GM12878 (cell line): ENCODE data around the gene CBFB.

Source experiments
- ATF3 ChIP-seq: IDR thresholded peaks from 2 replicates; pipeline ENCODE4 v1.6.1; 2011; ENCODE audit warnings: low read depth, mild to moderate bottlenecking, low read length, moderate library complexity, borderline replicate concordance; ENCODE audit errors: extremely low read depth
- CHD4 ChIP-seq: fragments of 200-600 bp; sonication (generic); IDR thresholded peaks from 2 replicates; pipeline ENCODE4 v1.6.1; 2016; ENCODE audit warnings: mild to moderate bottlenecking
- ELK1 ChIP-seq: IDR thresholded peaks from 2 replicates; pipeline ENCODE4 v1.6.1; 2012; ENCODE audit warnings: low read depth, low read length, improper control_type of control experiment
- HDAC6 ChIP-seq: fragments of 200-600 bp; sonication (generic); IDR thresholded peaks from one replicate; pipeline ENCODE4 v1.8.0; 2017; ENCODE audit warnings: antibody characterized with exemption; ENCODE audit not compliant: unreplicated experiment
- JUND ChIP-seq: IDR thresholded peaks from 2 replicates; pipeline ENCODE4 v1.6.1; 2012; ENCODE audit warnings: low read depth, mild to moderate bottlenecking, low read length, improper control_type of control experiment, moderate library complexity
- MYC ChIP-seq: IDR thresholded peaks from 2 replicates; pipeline ENCODE4 v1.6.1; 2011; ENCODE audit warnings: mild to moderate bottlenecking, low read length, moderate library complexity, inconsistent platforms; ENCODE audit not compliant: insufficient read depth, insufficient replicate concordance, insufficient read length, severe bottlenecking
- RAD21 ChIP-seq: IDR thresholded peaks from 2 replicates; pipeline ENCODE4 v1.6.1; 2011; ENCODE audit warnings: mild to moderate bottlenecking, low read depth, low read length, moderate library complexity; ENCODE audit not compliant: insufficient read depth
- SIX5 ChIP-seq: IDR thresholded peaks from 2 replicates; pipeline ENCODE4 v1.6.1; 2011; ENCODE audit warnings: mild to moderate bottlenecking, low read depth, low read length, moderate library complexity; ENCODE audit not compliant: severe bottlenecking
- TF ChIP-seq, protein P1 (sequence below), 3 experiments: IDR thresholded peaks in 2 of 3; conservative IDR thresholded peaks in 1 of 3; 2 replicates each; pipeline ENCODE4 v1.5.1; 2011; ENCODE audit warnings: low read depth in 3 of 3, low read length in 3 of 3, mild to moderate bottlenecking in 3 of 3, control low read depth in 2 of 3, moderate library complexity in 2 of 3, inconsistent platforms in 1 of 3, mixed read lengths in 1 of 3; ENCODE audit not compliant: control insufficient read depth in 2 of 3, insufficient read depth in 1 of 3; ENCODE audit errors: extremely low read depth in 1 of 3
- TF ChIP-seq, protein P2 (sequence below): fragments of 450-650 bp; IDR thresholded peaks from 2 replicates; pipeline ENCODE4 v1.6.1; 2017; ENCODE audit warnings: mild to moderate bottlenecking, low read depth, inconsistent platforms; ENCODE audit not compliant: poor library complexity, severe bottlenecking

GRCh38 chr16:66991545-66992077, 37.3 kb upstream of the CBFB start:
- TF ChIP-seq, protein P1, sequence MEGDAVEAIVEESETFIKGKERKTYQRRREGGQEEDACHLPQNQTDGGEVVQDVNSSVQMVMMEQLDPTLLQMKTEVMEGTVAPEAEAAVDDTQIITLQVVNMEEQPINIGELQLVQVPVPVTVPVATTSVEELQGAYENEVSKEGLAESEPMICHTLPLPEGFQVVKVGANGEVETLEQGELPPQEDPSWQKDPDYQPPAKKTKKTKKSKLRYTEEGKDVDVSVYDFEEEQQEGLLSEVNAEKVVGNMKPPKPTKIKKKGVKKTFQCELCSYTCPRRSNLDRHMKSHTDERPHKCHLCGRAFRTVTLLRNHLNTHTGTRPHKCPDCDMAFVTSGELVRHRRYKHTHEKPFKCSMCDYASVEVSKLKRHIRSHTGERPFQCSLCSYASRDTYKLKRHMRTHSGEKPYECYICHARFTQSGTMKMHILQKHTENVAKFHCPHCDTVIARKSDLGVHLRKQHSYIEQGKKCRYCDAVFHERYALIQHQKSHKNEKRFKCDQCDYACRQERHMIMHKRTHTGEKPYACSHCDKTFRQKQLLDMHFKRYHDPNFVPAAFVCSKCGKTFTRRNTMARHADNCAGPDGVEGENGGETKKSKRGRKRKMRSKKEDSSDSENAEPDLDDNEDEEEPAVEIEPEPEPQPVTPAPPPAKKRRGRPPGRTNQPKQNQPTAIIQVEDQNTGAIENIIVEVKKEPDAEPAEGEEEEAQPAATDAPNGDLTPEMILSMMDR (IDR thresholded peaks at IDR 0.05 in 2 of 3, conservative IDR thresholded peaks at IDR 0.05 in 1 of 3; ENCODE audit: control insufficient read depth in 2 of 3, extremely low read depth in 1 of 3, insufficient read depth in 1 of 3, low read depth in 3 of 3, low read length in 3 of 3) = no peak
- TF ChIP-seq MYC (no peak), RAD21 (no peak), ELK1 (no peak), JUND (no peak), HDAC6 (no peak), CHD4 (no peak), ATF3 (no peak), SIX5 (no peak)
- TF ChIP-seq, protein P2, sequence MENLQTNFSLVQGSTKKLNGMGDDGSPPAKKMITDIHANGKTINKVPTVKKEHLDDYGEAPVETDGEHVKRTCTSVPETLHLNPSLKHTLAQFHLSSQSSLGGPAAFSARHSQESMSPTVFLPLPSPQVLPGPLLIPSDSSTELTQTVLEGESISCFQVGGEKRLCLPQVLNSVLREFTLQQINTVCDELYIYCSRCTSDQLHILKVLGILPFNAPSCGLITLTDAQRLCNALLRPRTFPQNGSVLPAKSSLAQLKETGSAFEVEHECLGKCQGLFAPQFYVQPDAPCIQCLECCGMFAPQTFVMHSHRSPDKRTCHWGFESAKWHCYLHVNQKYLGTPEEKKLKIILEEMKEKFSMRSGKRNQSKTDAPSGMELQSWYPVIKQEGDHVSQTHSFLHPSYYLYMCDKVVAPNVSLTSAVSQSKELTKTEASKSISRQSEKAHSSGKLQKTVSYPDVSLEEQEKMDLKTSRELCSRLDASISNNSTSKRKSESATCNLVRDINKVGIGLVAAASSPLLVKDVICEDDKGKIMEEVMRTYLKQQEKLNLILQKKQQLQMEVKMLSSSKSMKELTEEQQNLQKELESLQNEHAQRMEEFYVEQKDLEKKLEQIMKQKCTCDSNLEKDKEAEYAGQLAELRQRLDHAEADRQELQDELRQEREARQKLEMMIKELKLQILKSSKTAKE = no peak
